HAP-1 (cell line): ENCODE results near the gene NLE1.

ENCODE experiments used
- DNase-seq, 2 experiments: peaks; one replicate each; pipeline ENCODE4 v3.0.0-alpha.2; 2016 to 2020; ENCODE audit warnings: low spot score in 2 of 2
- H3K27me3 ChIP-seq: fragments of 250-450 bp; sonication (Bioruptor Pico); 2 replicates; pipeline ENCODE4 v1.5.1; 2020; ENCODE audit warnings: low read depth, mild to moderate bottlenecking, moderate library complexity
- H3K36me3 ChIP-seq: fragments of 250-450 bp; sonication (Bioruptor Pico); replicated peaks from 2 replicates; pipeline ENCODE4 v1.5.1; 2020; ENCODE audit warnings: mild to moderate bottlenecking
- H3K4me1 ChIP-seq: fragments of 250-450 bp; sonication (Bioruptor Pico); 2 replicates; pipeline ENCODE4 v1.5.1; 2020; ENCODE audit warnings: mild to moderate bottlenecking
- H3K4me3 ChIP-seq: fragments of 250-450 bp; sonication (Bioruptor Pico); 2 replicates; pipeline ENCODE4 v1.5.1; 2020; ENCODE audit warnings: mild to moderate bottlenecking, moderate library complexity
- H3K9me3 ChIP-seq: fragments of 250-450 bp; sonication (Bioruptor Pico); 2 replicates; pipeline ENCODE4 v1.5.1; 2020; ENCODE audit warnings: mild to moderate bottlenecking, moderate library complexity
- in situ Hi-C: fragments of 300-500 bp; cut with MboI; formaldehyde crosslinking; loops from 3 replicates; pipeline ENCODE4 v1.14.3; 2020; ENCODE audit warnings: low sequenced_read_pairs, inconsistent platforms, mixed read lengths

The NLE1 gene

DNA sequence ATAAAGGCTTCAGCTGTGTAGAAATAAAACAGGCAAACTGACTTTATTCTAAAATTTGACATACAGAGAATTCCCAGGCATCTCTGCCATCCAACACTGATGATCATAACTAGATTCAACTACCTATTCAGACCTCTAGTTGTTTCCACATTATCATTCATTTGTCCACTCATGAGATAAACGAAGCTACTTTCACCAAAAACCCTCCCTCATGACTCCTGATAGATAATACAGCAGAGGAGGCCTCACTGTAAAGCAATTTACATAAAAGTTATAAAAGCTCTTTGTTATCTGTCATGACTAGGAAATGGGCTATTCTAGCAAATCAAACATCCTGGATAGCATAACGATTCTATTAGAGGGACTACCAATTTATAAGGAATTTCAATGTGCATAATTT is 59.0 kb downstream of the NLE1 start:
- Histone ChIP-seq H3K27me3 (no peaks in the 10 kb centered on the region), H3K36me3 (no peaks in the 10 kb centered on the region), H3K9me3 (no peaks in the 10 kb centered on the region), H3K4me3 (no peak overlapping the region), H3K4me1 (peaks cover 71% of the 10 kb centered on the region)
- DNase-seq = no peak
- in situ Hi-C loops = loop anchor here (10.0 kb wide), 1 partner anchor 98 kb away; the partner anchor contains the start of gene LIG3

DNA sequence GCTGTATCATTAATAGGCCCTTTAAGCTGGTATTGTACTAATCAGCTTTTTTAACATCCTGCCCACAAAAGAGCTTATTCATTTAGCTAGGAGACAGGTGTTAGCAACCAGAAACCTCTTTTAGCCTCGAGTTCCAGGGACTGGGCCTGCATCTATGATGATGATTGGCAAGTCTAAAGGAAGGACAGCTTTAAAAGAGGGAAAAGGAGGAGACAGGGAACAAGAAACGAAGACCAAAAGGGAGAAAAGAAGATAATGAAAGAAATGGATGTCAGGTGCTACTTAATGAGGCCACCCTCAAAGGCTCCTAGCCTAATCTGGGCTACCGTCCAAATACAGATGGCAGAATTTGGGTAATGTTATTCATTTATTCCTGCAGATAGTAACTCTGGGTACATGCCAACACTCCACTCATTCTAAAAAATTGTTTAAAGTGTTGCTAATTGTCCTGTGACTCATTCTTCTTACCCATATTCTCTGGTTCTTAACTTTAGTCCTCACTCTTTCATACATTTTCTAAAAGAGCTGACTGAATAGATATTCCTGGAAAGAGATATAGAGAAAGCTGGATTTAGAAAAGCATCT is 59.9 kb downstream of the NLE1 start:
- no peaks in the 10 kb centered on the region for H3K36me3 ChIP-seq
- no peaks in the 10 kb centered on the region for H3K27me3 ChIP-seq
- DNase-seq = peak; percentile 57 to 78
- H3K4me3 ChIP-seq = no peak overlapping the region
- no peaks in the 10 kb centered on the region for H3K9me3 ChIP-seq
- in situ Hi-C loops = loop anchor here (10.0 kb wide), 1 partner anchor 97 kb away; the partner anchor contains the start of gene LIG3
- peaks cover 65% of the 10 kb centered on the region for H3K4me1 ChIP-seq

GRCh38 chr17:35081638-35082037 is 60.5 kb downstream of the NLE1 start:
- no peaks in the 10 kb centered on the region for H3K9me3 ChIP-seq
- H3K4me1 ChIP-seq = peaks cover 60% of the 10 kb centered on the region
- H3K4me3 ChIP-seq = no peak overlapping the region
- H3K27me3 ChIP-seq = no peaks in the 10 kb centered on the region
- H3K36me3 ChIP-seq = no peaks in the 10 kb centered on the region
- DNase-seq = peak in 1 of 2 experiments; percentile 86
- in situ Hi-C loops = loop anchor here (10.0 kb wide), 1 partner anchor 97 kb away; the partner anchor contains the start of gene LIG3

DNA sequence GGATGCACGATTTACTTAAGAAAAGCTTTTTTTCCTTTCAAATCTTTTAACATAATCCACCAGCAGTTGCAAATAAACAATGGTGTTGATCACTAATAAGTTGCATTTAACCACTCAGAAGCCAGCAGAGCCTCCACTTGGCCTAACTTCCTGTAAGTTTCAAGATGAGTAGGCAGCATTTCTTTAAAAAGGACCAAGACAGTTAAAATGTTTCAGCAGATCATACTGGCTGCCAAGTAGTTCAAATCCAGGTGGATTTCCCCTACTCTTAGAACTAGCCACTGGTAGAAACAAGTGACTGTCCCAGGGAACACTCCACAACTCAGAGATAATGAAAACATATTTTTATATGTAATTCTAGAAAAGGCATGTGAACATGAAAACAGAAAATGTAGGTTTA is 61.6 kb downstream of the NLE1 start:
- Histone ChIP-seq H3K9me3 (no peaks in the 10 kb centered on the region), H3K4me3 (no peak overlapping the region), H3K4me1 (peaks cover 49% of the 10 kb centered on the region), H3K27me3 (no peaks in the 10 kb centered on the region), H3K36me3 (no peaks in the 10 kb centered on the region)
- in situ Hi-C loops = loop anchor here (10.0 kb wide), 1 partner anchor 96 kb away; the partner anchor contains the start of gene LIG3
- no peak for DNase-seq

DNA sequence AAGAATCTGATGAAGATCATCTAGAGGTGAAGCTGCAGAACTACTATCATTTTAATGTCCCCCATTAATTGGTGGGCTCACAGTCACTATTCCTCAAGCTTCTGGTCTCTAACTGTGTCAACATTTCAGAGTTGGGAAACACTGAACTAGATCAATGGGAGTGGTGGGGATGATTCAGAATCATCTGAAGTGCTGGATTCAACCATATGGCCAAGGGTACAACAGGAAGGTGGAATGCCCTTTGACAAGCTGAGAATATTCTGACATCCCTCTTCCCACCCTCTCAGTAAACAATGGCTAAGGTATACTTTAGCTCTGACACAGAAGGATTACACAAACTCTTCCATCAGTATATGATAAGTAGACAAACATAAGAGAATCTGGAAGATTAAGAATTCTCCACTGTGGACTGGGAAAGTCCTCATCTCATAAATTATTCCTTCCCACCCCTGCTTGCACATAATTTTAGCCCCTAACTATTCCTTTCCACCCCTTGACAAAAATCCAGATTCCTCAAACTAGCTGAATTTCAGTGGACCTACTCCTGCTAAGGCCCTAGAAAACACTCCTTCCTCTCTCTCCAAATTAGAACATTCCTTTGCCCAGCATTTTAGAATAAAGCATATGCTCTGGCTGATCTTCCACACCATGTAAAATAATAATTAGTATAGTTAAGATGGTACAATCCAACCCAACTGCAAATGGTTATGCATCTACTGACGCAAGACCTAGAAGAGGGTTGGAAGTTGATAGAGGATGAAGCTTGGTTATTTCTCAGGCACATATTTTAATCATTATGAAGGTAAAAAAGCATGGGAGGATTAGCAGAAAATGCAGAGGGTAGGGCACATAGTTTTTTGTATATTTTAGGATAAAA is 62.3 kb downstream of the NLE1 start:
- no peak overlapping the region for H3K4me3 ChIP-seq
- DNase-seq = no peak
- no peaks in the 10 kb centered on the region for H3K27me3 ChIP-seq
- H3K4me1 ChIP-seq = peaks cover 41% of the 10 kb centered on the region
- in situ Hi-C loops = loop anchor here (10.0 kb wide), 1 partner anchor 95 kb away; the partner anchor contains the start of gene LIG3
- H3K36me3 ChIP-seq = no peaks in the 10 kb centered on the region
- no peaks in the 10 kb centered on the region for H3K9me3 ChIP-seq
